Breast epithelium (tissue), 4 donors: ENCODE measurements around the gene GPR157. TPM values are rescaled to one million over a fixed set of nuclear protein-coding genes. Genes with fewer than 3 reads are reported as not detected.

Experiments
- DNase-seq, 2 donors: peaks; one replicate each; pipeline ENCODE4 v3.0.0-alpha.2; 2019; ENCODE audit warnings: low spot score in 2 of 2
- H3K27ac ChIP-seq, 2 donors: fragments of 200-600 bp; sonication (generic) in 1 of 2; one replicate each; pipeline ENCODE4 v1.5.1; 2016 to 2019; ENCODE audit warnings: mild to moderate bottlenecking in 1 of 2
- H3K27me3 ChIP-seq, 2 donors: fragments of 200-600 bp; sonication (generic) in 1 of 2; one replicate each; pipeline versions ENCODE4 v1.5.1 to v1.6.0; 2017 to 2019; ENCODE audit warnings: control low read depth in 1 of 2, mild to moderate bottlenecking in 1 of 2
- H3K36me3 ChIP-seq: fragments of 200-600 bp; one replicate; pipeline ENCODE4 v1.5.1; 2019
- H3K4me1 ChIP-seq, 2 donors: fragments of 200-600 bp; sonication (generic); one replicate each; pipeline ENCODE4 v1.5.1; 2016 to 2019; ENCODE audit warnings: control low read depth in 1 of 2
- H3K4me3 ChIP-seq, 3 donors: fragments of 200-600 bp; sonication (generic); 1 replicate in 2 of 3; 2 replicates in 1 of 3; pipeline ENCODE4 v1.5.1; 2016 to 2019; ENCODE audit warnings: mild to moderate bottlenecking in 3 of 3, moderate library complexity in 2 of 3
- H3K9me3 ChIP-seq, 2 donors: fragments of 200-600 bp; sonication (generic) in 1 of 2; one replicate each; pipeline ENCODE4 v1.5.1; 2016 to 2019; ENCODE audit warnings: control low read depth in 1 of 2
- CTCF ChIP-seq, 3 donors: fragments of 450-650 bp; IDR thresholded peaks; one replicate each; pipeline ENCODE4 v1.5.1; 2016 to 2017; ENCODE audit warnings: antibody characterized with exemption in 3 of 3, mild to moderate bottlenecking in 3 of 3, moderate library complexity in 3 of 3
- POLR2A ChIP-seq: fragments of 450-650 bp; IDR thresholded peaks from one replicate; pipeline ENCODE4 v1.6.1; 2016; ENCODE audit warnings: antibody characterized with exemption, mild to moderate bottlenecking, moderate library complexity
- POLR2AphosphoS5 ChIP-seq, 3 donors: sonication (generic); formaldehyde crosslinking; IDR thresholded peaks; one replicate each; pipeline ENCODE4 v1.6.1; 2017; ENCODE audit warnings: antibody characterized with exemption in 3 of 3
- intact Hi-C: fragments of 100-400 bp; cut with DNase I; formaldehyde crosslinking; loops from one replicate; pipeline ENCODE4 v1.15.1; 2023; ENCODE audit warnings: low total_unique reads
- total RNA-seq, 3 donors: library from RNA; depleted of rRNA; stranded (reverse); fragments of >200 nt; gene quantifications; one replicate each; pipeline ENCODE4 v1.1.0, GENCODE V29; 2016

The GPR157 gene
- total RNA-seq, 3 donors from 2014 or later: 4.3 to 11.7 (median 9.2) TPM

GRCh38 chr1:9118186-9118585, 10.7 kb downstream of the GPR157 start:
- no peaks in the 10 kb centered on the region for H3K36me3 ChIP-seq
- no peak for DNase-seq
- H3K4me3 ChIP-seq: no peak overlapping the region
- no peaks in the 10 kb centered on the region for H3K27me3 ChIP-seq
- H3K9me3 ChIP-seq: no peaks in the 10 kb centered on the region
- TF ChIP-seq POLR2A (no peak), POLR2AphosphoS5 (IDR thresholded peaks at IDR 0.05) (no peak), CTCF (IDR thresholded peaks at IDR 0.05) (no peak)
- intact Hi-C loops: no loop called here
- peaks cover 0 to 8% of the 10 kb centered on the region in 2 donors for H3K4me1 ChIP-seq
- peak overlapping the region; percentile 10 to 32 for H3K27ac ChIP-seq

- Histone ChIP-seq H3K4me1 (peaks cover 0 to 7% of the 10 kb centered on the region in 2 donors), H3K9me3 (no peaks in the 10 kb centered on the region), H3K27ac (no peak overlapping the region), H3K4me3 (no peak overlapping the region), H3K36me3 (no peaks in the 10 kb centered on the region), H3K27me3 (no peaks in the 10 kb centered on the region)
- TF ChIP-seq POLR2AphosphoS5 (IDR thresholded peaks at IDR 0.05) (no peak), POLR2A (no peak), CTCF (IDR thresholded peaks at IDR 0.05) (no peak)
- DNase-seq: no peak
- intact Hi-C loops: no loop called here
Observed at GRCh38 chr1:9115351-9116205, 13.3 kb downstream of the GPR157 start.

GRCh38 chr1:9112961-9113880, 15.7 kb downstream of the GPR157 start:
- Histone ChIP-seq H3K4me3 (no peak overlapping the region), H3K4me1 (no peaks in the 10 kb centered on the region), H3K36me3 (no peaks in the 10 kb centered on the region), H3K9me3 (no peaks in the 10 kb centered on the region), H3K27ac (peak overlapping the region in 1 of 2 donors; percentile 3), H3K27me3 (no peaks in the 10 kb centered on the region)
- intact Hi-C loops: loop anchor here (5.0 kb wide), 1 partner anchor 1206 kb away; no protein-coding TSS in a partner anchor
- DNase-seq: no peak
- TF ChIP-seq POLR2A: no peak

- Histone ChIP-seq H3K36me3 (no peaks in the 10 kb centered on the region), H3K9me3 (no peaks in the 10 kb centered on the region), H3K4me1 (no peaks in the 10 kb centered on the region), H3K27me3 (no peaks in the 10 kb centered on the region), H3K4me3 (no peak overlapping the region), H3K27ac (no peak overlapping the region)
- DNase-seq: peak in 1 of 2 donors; percentile 31
- TF ChIP-seq POLR2AphosphoS5 (IDR thresholded peaks at IDR 0.05) (no peak), CTCF (IDR thresholded peaks at IDR 0.05) (no peak), POLR2A (no peak)
- intact Hi-C loops: loop anchor here (5.0 kb wide), 1 partner anchor 1205 kb away; no protein-coding TSS in a partner anchor
Observed at GRCh38 chr1:9111957-9112356, 16.9 kb downstream of the GPR157 start.

GRCh38 chr1:9111357-9111691, 17.6 kb downstream of the GPR157 start:
- H3K27ac ChIP-seq: no peak overlapping the region
- no peaks in the 10 kb centered on the region for H3K4me1 ChIP-seq
- intact Hi-C loops: loop anchor here (5.0 kb wide), 1 partner anchor 1204 kb away; no protein-coding TSS in a partner anchor
- TF ChIP-seq POLR2A: no peak
- TF ChIP-seq POLR2AphosphoS5 (IDR thresholded peaks at IDR 0.05): no peak
- TF ChIP-seq CTCF (IDR thresholded peaks at IDR 0.05): no peak
- H3K9me3 ChIP-seq: no peaks in the 10 kb centered on the region
- H3K27me3 ChIP-seq: no peaks in the 10 kb centered on the region
- H3K36me3 ChIP-seq: no peaks in the 10 kb centered on the region
- no peak for DNase-seq
- H3K4me3 ChIP-seq: no peak overlapping the region
